ENCODE measurements around the gene ADAM17. TPM values are rescaled to one million over a fixed set of nuclear protein-coding genes. Genes with fewer than 3 reads are reported as not detected.
"Not testable (repeated sequence)": the region's sequence is repeated elsewhere in the genome, so short reads cannot be mapped to it uniquely, and the experiment has no call there.

Gene ADAM17
- total and polyA plus RNA-seq, 8 donors = 4.6 to 18.8 (median 7.4) TPM

DNA sequence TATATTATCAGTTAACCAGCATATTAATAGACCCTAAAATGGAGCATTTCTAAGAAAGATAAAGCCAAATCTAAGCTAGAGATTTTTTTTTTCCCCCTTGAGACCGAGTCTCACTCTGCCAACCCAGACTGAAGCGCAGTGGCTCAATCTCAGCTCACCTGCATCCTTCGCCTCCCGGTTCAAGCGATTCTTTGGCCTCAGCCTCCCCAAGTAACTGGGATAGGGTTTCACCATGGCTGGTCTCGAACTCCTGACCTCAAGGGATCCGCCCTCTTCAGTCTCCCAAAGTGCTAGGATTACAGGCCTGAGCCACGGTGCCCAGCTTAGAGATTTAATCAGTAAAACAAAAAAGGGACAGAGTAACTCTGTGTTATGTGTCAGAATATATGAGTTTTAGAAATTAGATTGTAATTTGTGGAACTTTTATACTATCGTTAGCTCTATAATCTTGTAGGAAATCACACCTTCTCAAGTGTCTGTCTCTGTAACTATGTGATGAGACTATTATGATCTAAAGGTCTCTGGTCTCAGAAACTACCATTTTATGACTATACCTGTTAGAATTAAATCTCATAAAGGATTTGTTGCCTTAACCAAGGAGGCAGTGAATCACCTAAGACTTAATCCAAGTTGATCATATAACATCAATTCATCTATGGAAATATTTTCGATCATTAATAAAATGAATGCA, 41.1 kb upstream of the ADAM17 start:
- H3K9me3 ChIP-seq = no peaks in the 10 kb centered on the region
- H3K4me1 ChIP-seq = peaks cover 0 to 22% (median 13%) of the 10 kb centered on the region in 3 donors
- 93 to 94% methylated on average over 10 of the region's 10 CpGs for WGBS, 2 donors
- TF ChIP-seq, protein P1, sequence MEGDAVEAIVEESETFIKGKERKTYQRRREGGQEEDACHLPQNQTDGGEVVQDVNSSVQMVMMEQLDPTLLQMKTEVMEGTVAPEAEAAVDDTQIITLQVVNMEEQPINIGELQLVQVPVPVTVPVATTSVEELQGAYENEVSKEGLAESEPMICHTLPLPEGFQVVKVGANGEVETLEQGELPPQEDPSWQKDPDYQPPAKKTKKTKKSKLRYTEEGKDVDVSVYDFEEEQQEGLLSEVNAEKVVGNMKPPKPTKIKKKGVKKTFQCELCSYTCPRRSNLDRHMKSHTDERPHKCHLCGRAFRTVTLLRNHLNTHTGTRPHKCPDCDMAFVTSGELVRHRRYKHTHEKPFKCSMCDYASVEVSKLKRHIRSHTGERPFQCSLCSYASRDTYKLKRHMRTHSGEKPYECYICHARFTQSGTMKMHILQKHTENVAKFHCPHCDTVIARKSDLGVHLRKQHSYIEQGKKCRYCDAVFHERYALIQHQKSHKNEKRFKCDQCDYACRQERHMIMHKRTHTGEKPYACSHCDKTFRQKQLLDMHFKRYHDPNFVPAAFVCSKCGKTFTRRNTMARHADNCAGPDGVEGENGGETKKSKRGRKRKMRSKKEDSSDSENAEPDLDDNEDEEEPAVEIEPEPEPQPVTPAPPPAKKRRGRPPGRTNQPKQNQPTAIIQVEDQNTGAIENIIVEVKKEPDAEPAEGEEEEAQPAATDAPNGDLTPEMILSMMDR (IDR thresholded peaks at IDR 0.05) = no peak
- intact Hi-C loops (cut with DNase I) = no loop called here
- H3K27me3 ChIP-seq = no peaks in the 10 kb centered on the region
- DNase-seq = no peak
- no peak overlapping the region for H3K27ac ChIP-seq
- ATAC-seq = no peak
- FAIRE-seq = no peak
- H3K36me3 ChIP-seq = peaks cover 0 to 5% (median 0%) of the 10 kb centered on the region in 3 donors
- no peak overlapping the region for H3K4me3 ChIP-seq

- no peak for FAIRE-seq
- intact Hi-C loops (cut with DNase I) = no loop called here
- peak overlapping the region in 1 of 4 donors; percentile 29 for H3K27ac ChIP-seq
These were observed 40.1 kb upstream of the ADAM17 start for GRCh38 chr2:9595746-9596145.

GRCh38 chr2:9595256-9595655, 39.6 kb upstream of the ADAM17 start:
- H3K27me3 ChIP-seq; H3K36me3 ChIP-seq; H3K9me3 ChIP-seq; FAIRE-seq; intact Hi-C loops (cut with DNase I); DNase-seq; H3K4me3 ChIP-seq: not testable (repeated sequence)
- 71 to 82% methylated on average over 6 of the region's 6 CpGs for whole genome bisulfite sequencing, 2 donors
- Histone ChIP-seq H3K4me1 (peaks cover 0 to 22% (median 13%) of the 10 kb centered on the region in 3 donors), H3K27ac (peak overlapping the region in 2 of 4 donors; percentile 29 to 36)
- ATAC-seq = peak in 2 of 4 donors; percentile 17 to 19

More at GRCh38 chr2:9595746-9596145, 40.1 kb upstream of the ADAM17 start:
- H3K27me3 ChIP-seq = no peaks in the 10 kb centered on the region
- WGBS, 2 donors = 33 to 53% methylated on average over 2 of the region's 2 CpGs
- ATAC-seq (no peak), DNase-seq (no peak)
- no peaks in the 10 kb centered on the region for H3K9me3 ChIP-seq
- H3K4me1 ChIP-seq = peaks cover 0 to 22% (median 13%) of the 10 kb centered on the region in 3 donors
- TF ChIP-seq, protein P1 (IDR thresholded peaks at IDR 0.05) = no peak
- H3K36me3 ChIP-seq = peaks cover 0 to 5% (median 0%) of the 10 kb centered on the region in 3 donors
- no peak overlapping the region for H3K4me3 ChIP-seq

DNA sequence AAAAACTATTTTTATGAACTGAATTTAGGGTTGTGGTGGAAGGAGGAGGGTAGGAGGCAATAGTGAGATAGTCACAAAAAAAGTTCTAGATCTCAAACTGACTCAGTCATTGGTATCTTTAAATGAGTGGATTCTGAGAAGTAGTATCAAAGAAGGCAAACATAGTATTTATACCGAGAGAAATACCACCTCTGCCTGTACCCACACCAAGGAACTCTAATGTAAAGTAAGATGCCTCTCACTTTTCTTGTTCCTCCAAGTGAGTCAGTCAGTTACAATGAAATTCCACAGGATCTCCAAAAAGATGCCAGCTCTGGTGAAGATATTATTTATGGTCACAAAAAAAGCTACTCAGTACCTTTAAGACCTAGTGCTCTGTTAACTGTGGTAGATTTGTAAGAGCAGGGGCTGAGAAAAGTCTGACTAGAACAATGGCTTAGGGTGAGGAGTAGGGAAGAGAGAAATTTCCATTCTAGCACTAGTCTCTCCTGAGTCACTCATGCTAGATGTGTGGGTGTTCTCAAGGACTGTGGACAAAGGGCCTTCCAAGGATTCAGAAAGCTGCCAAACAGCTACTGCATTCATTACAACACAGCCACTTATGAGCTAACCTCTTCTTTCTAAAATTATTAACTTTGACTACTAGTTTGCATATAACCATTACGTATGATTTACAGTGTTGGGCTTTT, 38.9 kb upstream of the ADAM17 start:
- FAIRE-seq = no peak

DNA sequence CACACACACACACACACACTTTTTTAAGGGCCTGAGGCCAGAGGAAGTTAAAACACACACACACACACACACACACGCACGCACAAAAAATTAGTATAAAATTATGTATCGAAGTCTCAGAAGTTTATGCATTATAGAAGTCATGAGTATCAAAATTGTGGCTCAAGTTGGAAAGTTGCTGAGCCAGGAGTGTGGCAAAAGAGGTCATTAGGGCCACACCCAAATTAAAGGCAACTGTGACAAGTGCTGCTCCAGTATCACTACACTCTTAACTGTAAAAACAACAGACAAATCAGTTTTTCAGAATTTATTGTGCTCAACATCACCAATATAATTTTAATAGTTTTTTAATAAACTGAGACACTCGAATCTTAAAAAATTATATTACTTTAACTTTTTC, 38.3 kb upstream of the ADAM17 start:
- Histone ChIP-seq H3K27ac (peak overlapping the region in 2 of 4 donors; percentile 29 to 36), H3K4me1 (peaks cover 0 to 22% (median 13%) of the 10 kb centered on the region in 3 donors), H3K36me3 (peaks cover 0 to 11% (median 6%) of the 10 kb centered on the region in 3 donors), H3K9me3 (no peaks in the 10 kb centered on the region), H3K4me3 (no peak overlapping the region), H3K27me3 (no peaks in the 10 kb centered on the region)
- FAIRE-seq = no peak
- TF ChIP-seq, protein P1 (IDR thresholded peaks at IDR 0.05) = no peak
- 87 to 93% methylated on average over 4 of the region's 4 CpGs for WGBS, 2 donors
- ATAC-seq = no peak
- DNase-seq = no peak
- intact Hi-C loops (cut with DNase I) = no loop called here

More for the DNA sequence above, 38.9 kb upstream of the ADAM17 start:
- peak; percentile 79 to 93 (median 87) for ATAC-seq
- peak overlapping the region in 2 of 4 donors; percentile 29 to 36 for H3K27ac ChIP-seq
- TF ChIP-seq, protein P1 (IDR thresholded peaks at IDR 0.05) = no peak
- H3K27me3 ChIP-seq = no peaks in the 10 kb centered on the region
- H3K4me1 ChIP-seq = peaks cover 0 to 22% (median 13%) of the 10 kb centered on the region in 3 donors
- DNase-seq = peak in 2 of 6 donors; percentile 31 to 32
- H3K36me3 ChIP-seq = peaks cover 0 to 6% (median 5%) of the 10 kb centered on the region in 3 donors
- WGBS, 2 donors = 23% methylated on average over 2 of the region's 2 CpGs
- H3K9me3 ChIP-seq = no peaks in the 10 kb centered on the region
- H3K4me3 ChIP-seq = no peak overlapping the region
- intact Hi-C loops (cut with DNase I) = no loop called here

Data from pancreas (tissue), 10 donors.